GM21529 (cell line): ENCODE measurements around the gene COL4A3.

Source experiments
- ATAC-seq: cut with Tn5 transposase; IDR thresholded peaks from one replicate; pipeline ENCODE4 v1.9.1; 2021; ENCODE audit not compliant: unreplicated experiment

Gene COL4A3

DNA sequence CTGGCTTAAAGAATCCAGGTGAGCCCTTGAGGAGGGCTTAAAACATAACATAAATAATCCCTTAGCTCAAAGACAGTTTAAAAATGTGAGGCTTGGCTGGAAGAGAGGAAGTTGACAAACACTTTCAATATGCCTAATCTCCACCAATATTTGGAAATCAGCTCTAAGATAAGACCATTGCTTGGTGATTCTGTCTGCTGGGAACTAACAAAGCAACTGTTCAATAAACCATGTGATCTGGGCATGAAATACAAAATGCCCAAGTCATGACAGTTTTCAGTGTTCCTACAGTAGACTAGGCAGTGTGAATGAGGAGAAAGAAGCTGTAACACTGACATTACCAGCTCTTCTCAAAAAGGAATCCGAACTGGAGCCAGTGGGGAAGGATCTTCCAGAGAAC, 171.3 kb downstream of the COL4A3 start:
- no peak for ATAC-seq

DNA sequence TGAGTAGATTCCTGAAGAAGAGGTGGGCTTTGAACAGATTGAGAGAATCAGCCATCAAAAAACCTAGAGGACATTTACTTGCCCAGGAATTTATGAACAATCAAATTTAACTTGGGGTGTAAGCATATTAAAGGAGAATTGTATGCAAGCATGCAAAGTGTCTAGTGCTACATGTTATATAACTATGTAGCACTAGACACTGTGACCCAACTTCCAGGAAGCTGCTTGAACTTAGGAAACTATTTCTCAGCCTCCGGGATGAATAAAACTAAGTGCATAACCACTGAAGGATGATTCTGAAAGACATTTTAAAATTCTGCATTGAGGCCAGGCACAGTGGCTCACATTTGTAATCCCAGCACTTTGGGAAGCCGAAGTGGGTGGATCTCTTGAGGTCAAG, 173.0 kb downstream of the COL4A3 start:
- no peak for ATAC-seq

DNA sequence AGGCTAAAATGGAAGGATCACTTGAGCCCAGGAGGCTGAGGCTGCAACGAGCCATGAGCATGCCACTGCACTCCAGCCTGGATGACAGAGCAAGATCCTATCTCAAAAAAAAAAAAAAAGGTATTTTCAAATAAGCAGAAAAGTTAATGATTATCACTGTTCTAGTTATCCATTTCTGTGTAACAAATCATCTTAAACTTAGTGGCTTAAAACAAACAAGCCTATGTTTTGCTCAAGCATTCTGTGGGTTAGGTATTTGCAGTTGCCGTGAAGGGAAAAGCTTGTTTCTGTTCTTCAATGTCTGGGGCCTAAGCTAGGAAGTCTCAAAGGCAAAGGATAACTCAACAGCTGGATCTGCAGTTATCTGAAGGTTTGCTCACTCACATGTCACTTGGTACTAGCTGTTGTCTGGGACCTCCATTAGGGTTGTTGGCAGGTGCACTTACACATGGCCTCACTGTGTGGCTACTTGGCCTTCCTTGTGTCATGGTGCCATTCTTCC, 174.7 kb downstream of the COL4A3 start:
- no peak for ATAC-seq

DNA sequence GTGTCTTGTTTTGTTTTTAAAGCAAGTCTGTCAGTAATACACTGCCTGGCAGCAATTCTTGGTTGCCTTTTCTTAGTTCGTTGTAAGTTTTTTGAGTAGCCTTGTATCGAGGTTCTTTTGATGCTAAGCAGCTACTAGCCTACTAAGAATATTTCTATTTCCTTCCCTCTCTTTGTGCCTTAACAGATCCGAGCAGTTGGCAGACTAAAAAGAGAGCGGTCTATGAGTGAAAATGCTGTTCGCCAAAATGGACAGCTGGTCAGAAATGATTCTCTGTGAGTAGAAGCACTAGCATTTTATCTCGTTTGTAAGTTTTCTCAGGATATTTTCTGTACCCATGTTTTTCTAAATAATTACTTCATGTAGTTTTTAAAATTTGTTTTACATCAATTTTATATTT, 175.7 kb downstream of the COL4A3 start:
- no peak for ATAC-seq

DNA sequence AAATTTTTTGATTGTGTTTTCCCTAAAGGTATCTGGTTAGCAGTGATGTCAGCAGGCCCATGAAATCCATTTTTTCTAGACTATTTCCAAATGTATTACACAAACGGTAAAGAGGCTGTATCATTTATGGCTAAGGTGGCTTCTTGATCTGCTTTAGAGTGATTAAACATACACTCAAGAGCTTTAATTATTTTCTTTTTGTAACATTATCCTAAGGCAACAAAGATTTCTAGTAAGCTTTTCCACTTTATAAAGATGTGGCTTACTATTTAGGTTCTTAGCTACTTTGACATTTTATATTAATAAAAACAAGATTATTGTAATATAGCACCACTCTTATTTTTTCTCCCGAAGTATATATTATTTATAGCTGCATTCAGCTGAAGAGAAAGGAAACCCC, 177.1 kb downstream of the COL4A3 start:
- ATAC-seq = no peak

DNA sequence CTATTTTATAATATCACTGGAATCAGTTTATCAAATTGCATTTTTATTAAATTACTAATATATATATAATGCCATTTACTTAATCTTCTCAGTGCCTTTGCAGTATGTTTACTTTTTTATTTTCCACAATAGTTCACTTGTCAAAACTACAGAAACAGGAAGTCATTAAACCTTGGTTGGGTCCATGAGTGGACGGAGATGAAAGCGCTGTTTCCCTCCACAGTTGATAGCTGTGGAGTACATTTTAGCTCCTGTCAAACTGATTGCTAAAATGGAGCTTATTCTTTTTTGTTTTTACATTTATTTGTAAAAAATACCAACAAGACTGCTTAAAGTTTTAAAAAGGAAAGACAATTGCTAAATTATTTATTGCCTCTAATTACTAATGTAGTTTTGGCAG, 179.8 kb downstream of the COL4A3 start:
- ATAC-seq = no peak

DNA sequence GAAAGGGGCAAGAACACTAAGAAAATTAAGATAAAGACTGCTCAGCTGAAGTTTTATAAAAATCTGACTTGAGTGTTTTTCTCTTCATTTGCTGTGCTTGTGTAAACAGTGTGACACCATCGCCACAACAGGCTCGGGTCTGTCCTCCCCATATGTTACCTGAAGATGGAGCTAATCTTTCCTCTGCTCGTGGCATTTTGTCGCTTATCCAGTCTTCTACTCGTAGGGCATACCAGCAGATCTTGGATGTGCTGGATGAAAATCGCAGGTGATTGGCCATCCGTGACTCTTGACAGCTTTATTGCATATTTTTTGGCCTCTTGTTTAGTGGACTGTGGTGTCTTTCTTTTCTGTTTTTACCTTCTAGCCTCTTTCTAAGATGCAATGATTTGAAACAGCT, 182.7 kb downstream of the COL4A3 start:
- ATAC-seq = no peak

DNA sequence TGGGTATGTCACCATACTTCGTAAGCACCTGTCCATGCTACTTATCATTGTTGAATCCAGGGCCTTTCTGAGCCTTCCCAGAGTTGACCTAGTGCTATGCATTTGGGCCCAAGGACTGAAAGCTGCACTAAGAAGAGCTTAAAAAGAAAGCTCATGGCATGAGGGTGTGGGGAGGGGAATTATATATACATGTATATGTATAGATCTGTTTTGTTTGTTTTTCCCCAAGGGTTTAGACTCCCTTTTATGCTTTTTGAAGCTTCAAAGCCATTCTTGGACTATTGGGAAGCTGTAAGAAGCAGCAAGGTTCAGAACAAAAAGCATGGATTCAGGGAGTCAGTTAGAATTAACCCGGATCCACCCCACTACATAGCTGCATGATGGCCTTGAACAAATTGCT, 183.9 kb downstream of the COL4A3 start:
- ATAC-seq = no peak

DNA sequence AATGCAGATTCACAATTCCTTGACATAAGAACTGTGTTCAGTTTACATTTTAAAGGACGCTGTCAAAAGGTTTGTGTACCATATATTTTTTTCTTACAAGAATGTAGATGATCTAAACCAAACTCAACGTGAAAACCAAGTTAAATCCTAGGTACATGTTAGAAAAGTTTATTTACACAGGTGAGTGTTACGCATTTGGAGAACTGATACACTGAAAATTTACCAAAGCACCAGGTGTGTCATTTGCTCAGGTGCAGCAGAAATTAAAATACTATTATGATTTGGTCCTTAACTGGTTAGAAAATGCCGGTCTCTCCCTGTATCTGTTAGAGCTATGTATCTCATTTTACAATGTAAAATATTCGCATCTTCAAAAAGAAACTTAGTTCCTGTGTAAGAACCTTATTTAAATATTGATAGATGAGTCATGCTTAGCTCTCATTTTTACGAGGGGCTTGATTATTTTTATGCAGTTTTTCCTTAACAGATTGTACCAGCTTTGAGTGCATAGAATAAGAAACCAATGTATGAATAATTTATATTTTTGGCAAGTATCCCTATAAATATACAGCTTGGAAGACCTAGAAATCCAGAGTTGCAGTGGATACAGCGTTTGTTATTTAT, 185.7 kb downstream of the COL4A3 start:
- ATAC-seq = no peak

DNA sequence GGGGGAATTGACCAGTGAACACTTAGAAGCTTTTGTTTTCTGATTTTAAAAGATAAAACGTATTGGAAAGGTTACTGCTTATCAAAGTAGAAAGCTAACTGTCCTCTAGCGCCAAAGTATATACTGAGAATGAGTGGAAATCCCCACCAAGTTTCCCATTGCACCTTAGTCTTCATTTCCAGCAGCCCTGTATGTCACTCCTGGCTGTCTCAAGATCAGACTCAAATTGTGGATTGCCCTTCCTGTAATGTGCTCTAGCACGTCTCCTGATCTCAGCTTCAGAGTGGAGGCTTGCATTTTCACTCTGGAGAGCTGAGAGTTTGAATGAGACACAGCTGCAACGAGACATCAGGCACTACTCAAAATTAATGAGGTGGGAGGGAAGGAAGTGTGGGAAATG, 187.2 kb downstream of the COL4A3 start:
- ATAC-seq = peak; percentile 87

DNA sequence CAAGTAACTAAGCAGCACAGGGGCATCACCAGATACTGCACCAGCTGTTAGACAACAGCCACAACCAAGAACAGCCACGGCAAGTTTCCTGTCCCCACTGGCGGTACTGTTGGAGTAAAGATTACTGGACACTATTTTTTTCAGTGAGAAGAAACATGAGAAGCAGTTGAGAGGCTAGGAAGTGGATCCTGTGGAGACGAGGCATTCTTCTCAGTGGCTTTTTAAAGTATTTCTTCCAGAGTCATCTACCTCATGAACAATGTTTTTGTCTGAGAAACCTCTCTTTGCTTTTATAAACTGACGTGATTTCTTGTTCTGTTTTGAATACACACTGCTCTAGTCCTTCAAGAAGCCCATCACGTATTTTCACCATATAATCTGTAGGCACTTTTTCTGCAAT, 195.9 kb downstream of the COL4A3 start:
- no peak for ATAC-seq

DNA sequence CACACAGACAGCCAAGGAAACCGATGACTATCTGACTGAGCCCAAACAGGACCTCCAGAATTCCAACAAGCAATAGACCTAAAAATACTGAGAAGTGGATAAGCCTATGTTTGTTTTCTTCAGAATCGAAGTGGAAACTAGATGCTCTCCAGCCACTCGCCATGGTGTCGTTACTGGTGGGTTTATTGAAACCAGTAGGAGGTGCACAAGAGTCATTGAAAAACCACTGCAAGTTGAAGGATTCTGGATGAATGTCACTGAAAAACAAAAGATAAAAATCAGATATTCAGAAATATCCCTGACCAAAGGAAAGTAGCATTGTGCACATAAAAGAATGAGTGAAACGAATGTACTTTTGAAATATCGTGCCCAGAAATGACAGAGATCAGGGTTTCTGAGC, 199.3 kb downstream of the COL4A3 start:
- ATAC-seq = no peak
